Adipocyte (in vitro differentiated cells): ENCODE results near the gene STON1.
A peak's percentile ranks its signal among the peaks of the same experiment; 100 is the strongest.
"Not testable (repeated sequence)": the region's sequence is repeated elsewhere in the genome, so short reads cannot be mapped to it uniquely, and the experiment has no call there.

Source experiments
- DNase-seq: peaks from one replicate; pipeline ENCODE4 v3.0.0-alpha.2; 2015; ENCODE audit warnings: low read depth
- H3K27me3 ChIP-seq: replicated peaks from 2 replicates; pipeline ENCODE4 v1.7.0; 2013; ENCODE audit warnings: mild to moderate bottlenecking, low read length, moderate library complexity; ENCODE audit not compliant: control insufficient read depth, insufficient read depth
- H3K36me3 ChIP-seq: 2 replicates; pipeline ENCODE4 v1.7.0; 2013; ENCODE audit warnings: low read length, mild to moderate bottlenecking, moderate library complexity; ENCODE audit not compliant: control insufficient read depth, insufficient read depth, severe bottlenecking
- H3K4me1 ChIP-seq: 2 replicates; pipeline ENCODE4 v1.7.0; 2013; ENCODE audit warnings: mild to moderate bottlenecking, low read length, moderate library complexity; ENCODE audit not compliant: control insufficient read depth, insufficient read depth
- H3K4me3 ChIP-seq: 2 replicates; pipeline ENCODE4 v1.7.0; 2013; ENCODE audit warnings: mild to moderate bottlenecking, low read length, moderate library complexity
- H3K9ac ChIP-seq: 2 replicates; pipeline ENCODE4 v1.7.0; 2013; ENCODE audit warnings: mild to moderate bottlenecking, low read length, moderate library complexity
- H3K9me3 ChIP-seq: 2 replicates; pipeline ENCODE4 v1.7.0; 2013; ENCODE audit warnings: mild to moderate bottlenecking, low read length, moderate library complexity; ENCODE audit not compliant: control insufficient read depth

The STON1 gene

DNA sequence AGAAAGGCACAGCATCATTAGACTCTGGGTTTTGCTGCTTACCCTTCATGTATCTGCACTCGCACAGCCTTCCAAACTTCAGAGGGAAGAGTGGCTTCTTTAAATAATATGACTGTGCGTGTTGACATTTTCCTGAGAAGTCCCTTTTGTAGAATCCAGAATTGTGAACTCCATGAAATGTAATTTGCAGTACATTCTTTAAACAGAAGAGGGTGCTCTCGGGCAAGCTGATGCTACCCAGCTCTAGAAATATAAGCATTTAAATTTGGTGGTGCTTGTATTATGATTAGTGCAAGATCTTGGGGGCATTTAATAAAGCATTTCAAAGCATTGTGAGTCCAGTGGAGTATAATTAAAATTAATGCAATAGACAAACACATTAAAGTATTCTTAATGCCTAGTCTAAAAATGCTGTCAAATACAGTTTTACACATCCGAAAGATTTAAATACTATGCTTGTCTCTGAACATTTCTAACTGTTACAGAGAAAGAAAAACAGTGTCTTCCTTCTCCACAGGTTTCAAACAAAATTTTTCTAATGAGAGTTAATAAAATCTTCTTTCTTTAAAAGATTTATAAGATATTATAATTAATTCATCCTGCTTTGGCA lies 70.4 kb downstream of the STON1 start:
- peak; percentile 78 for DNase-seq
- H3K9ac ChIP-seq = peak overlapping the region; percentile 70
- H3K9me3 ChIP-seq = no peaks in the 10 kb centered on the region
- no peaks in the 10 kb centered on the region for H3K27me3 ChIP-seq
- H3K4me1 ChIP-seq = peaks cover 16% of the 10 kb centered on the region
- peaks cover 46% of the 10 kb centered on the region for H3K36me3 ChIP-seq
- H3K4me3 ChIP-seq = no peak overlapping the region

DNA sequence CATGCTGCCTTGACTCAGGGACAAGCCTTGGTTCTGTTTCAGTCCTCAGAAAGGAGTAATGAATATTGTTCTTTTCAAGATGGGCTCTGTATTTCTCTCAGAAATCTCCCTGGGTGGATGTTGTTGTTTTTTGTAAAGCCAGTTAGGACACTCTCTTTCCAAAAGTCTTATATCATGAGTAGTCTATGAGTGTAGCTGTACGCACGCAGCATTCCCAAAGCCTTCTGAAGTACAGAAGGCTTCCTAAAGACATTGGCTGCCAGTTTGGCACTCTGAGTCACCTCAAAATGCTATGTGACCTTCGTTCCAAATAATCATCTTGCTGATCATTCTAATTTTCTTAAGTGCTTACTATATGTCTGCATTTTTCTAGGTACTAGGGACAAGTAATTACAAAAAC lies 71.0 kb downstream of the STON1 start:
- no peaks in the 10 kb centered on the region for H3K27me3 ChIP-seq
- H3K9me3 ChIP-seq = no peaks in the 10 kb centered on the region
- peak overlapping the region; percentile 70 for H3K9ac ChIP-seq
- peaks cover 16% of the 10 kb centered on the region for H3K4me1 ChIP-seq
- no peak overlapping the region for H3K4me3 ChIP-seq
- peaks cover 45% of the 10 kb centered on the region for H3K36me3 ChIP-seq
- peak; percentile 51 for DNase-seq

- H3K4me1 ChIP-seq = peaks cover 16% of the 10 kb centered on the region
- peak; percentile 19 for DNase-seq
- peaks cover 41% of the 10 kb centered on the region for H3K36me3 ChIP-seq
- no peaks in the 10 kb centered on the region for H3K27me3 ChIP-seq
- no peak overlapping the region for H3K9ac ChIP-seq
- H3K4me3 ChIP-seq = no peak overlapping the region
- no peaks in the 10 kb centered on the region for H3K9me3 ChIP-seq
These were observed 71.4 kb downstream of the STON1 start for GRCh38 chr2:48601349-48601748.

DNA sequence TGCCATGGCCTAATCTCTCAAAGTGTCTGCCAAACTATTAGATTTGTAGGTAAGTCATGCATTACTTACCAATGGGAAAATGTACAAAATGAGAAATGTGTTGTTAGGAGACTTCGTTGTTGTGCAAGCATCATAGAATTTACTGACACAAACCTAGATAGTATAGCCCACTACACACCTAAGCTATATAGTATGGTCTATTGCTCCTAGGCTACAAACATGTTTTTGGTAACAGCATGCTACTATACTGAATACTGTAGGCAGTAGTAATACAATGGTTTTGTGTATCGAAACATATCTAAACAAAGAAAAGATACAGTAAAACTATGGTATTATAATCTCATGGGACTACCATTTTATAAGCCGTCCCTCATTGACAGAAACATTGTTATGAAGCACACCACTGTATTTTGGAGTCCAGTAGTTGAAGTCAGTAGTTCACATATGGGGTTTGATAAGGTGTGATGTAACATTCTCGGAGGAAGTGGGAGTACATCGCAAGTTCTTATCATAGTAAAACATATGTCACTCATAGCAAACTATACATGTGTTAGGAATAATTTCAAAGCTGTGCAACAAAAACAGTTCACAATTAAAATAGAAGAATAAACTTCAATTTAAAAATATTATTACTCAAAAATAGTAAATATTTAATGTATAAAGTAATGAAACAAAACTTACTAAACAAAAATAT lies 75.7 kb downstream of the STON1 start:
- H3K4me1 ChIP-seq = peaks cover 7% of the 10 kb centered on the region
- no peak for DNase-seq
- H3K27me3 ChIP-seq = no peaks in the 10 kb centered on the region
- no peaks in the 10 kb centered on the region for H3K9me3 ChIP-seq
- peaks cover 9% of the 10 kb centered on the region for H3K36me3 ChIP-seq
- no peak overlapping the region for H3K4me3 ChIP-seq
- H3K9ac ChIP-seq = no peak overlapping the region

DNA sequence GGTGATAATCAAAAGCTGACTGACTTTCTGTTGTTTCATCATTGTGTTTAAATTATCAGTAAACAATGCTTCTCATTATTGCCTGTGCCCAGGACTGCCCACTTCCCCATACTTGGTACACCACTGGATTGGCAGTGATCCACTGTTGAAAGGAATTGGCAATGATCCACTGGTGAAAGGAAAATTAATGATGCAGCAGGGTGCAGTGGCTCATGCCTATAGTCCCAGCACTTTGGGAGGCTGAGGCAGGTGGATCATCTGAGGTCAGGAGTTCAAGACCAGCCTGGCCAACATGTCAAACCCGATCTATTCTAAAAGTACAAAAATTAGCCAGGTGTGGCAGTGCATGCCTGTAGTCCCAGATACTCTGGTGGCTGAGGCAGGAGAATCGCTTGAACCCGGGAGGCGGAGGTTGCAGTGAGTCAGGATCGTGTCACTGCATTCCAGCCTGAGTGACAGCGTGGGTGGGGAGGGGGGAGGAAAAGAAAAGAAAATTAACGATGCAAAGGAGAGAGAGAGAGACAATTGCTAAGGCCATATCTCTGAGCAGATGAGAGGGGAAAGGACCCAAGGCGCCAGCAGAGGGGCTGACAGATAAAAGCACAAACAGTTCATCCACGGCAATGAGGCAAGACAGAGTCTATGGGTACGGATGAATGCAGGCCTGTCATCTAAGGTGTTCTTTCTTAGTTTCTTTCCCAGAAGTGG lies 77.5 kb downstream of the STON1 start:
- Histone ChIP-seq H3K4me3 (no peak overlapping the region), H3K9me3 (no peaks in the 10 kb centered on the region), H3K36me3 (peaks cover 9% of the 10 kb centered on the region), H3K9ac (no peak overlapping the region), H3K27me3 (no peaks in the 10 kb centered on the region), H3K4me1 (no peaks in the 10 kb centered on the region)
- peak; percentile 9 for DNase-seq

DNA sequence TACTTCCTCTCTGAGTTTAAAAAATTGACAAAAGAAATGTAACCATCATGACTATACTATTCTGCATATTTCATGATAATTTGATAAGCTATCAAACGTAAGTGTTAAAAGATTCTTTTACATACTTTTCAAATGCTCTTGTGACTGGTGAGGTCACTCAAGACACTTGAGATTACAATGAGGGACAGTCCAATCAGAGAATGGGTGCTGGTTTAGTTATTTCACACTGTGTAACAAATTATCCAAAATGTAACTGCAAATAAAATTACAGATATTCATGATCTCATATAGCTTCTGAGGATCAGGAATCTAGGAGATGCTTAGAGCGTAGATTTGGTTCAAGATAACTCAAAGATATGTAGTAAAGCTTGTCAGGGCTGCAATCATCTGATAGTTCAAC lies 83.3 kb downstream of the STON1 start:
- Histone ChIP-seq H3K4me1 (no peaks in the 10 kb centered on the region), H3K9ac (no peak overlapping the region), H3K36me3 (no peaks in the 10 kb centered on the region), H3K4me3 (no peak overlapping the region), H3K27me3 (no peaks in the 10 kb centered on the region), H3K9me3 (peaks cover 3% of the 10 kb centered on the region)
- no peak for DNase-seq

GRCh38 chr2:48614581-48614980 lies 84.6 kb downstream of the STON1 start:
- H3K9me3 ChIP-seq, H3K4me1 ChIP-seq, H3K9ac ChIP-seq, H3K36me3 ChIP-seq, H3K4me3 ChIP-seq, DNase-seq, H3K27me3 ChIP-seq: not testable (repeated sequence)

GRCh38 chr2:48617618-48618017 lies 87.7 kb downstream of the STON1 start, which contains the start of gene GTF2A1L:
GTF2A1L (plus strand) TSS chr2:48617856; CDS start chr2:48617875, 19 bp downstream.
- DNase-seq = no peak
- H3K36me3 ChIP-seq = no peaks in the 10 kb centered on the region
- no peaks in the 10 kb centered on the region for H3K27me3 ChIP-seq
- peaks cover 3% of the 10 kb centered on the region for H3K9me3 ChIP-seq
- H3K4me1 ChIP-seq = no peaks in the 10 kb centered on the region
- H3K4me3 ChIP-seq = no peak within 1 kb of the TSS
- H3K9ac ChIP-seq = no peak within 1 kb of the TSS

- H3K4me1 ChIP-seq = no peaks in the 10 kb centered on the region
- no peak for DNase-seq
- no peak overlapping the region for H3K4me3 ChIP-seq
- no peaks in the 10 kb centered on the region for H3K36me3 ChIP-seq
- H3K27me3 ChIP-seq = no peaks in the 10 kb centered on the region
- no peak overlapping the region for H3K9ac ChIP-seq
- H3K9me3 ChIP-seq = no peaks in the 10 kb centered on the region
These were observed 89.6 kb downstream of the STON1 start for GRCh38 chr2:48619526-48619925.

GRCh38 chr2:48620604-48621003 lies 90.7 kb downstream of the STON1 start:
- H3K27me3 ChIP-seq = no peaks in the 10 kb centered on the region
- H3K36me3 ChIP-seq = no peaks in the 10 kb centered on the region
- no peak for DNase-seq
- H3K4me3 ChIP-seq = no peak overlapping the region
- H3K9ac ChIP-seq = no peak overlapping the region
- H3K9me3 ChIP-seq = peaks cover 3% of the 10 kb centered on the region
- H3K4me1 ChIP-seq = no peaks in the 10 kb centered on the region

GRCh38 chr2:48622691-48623090 lies 92.7 kb downstream of the STON1 start:
- not testable (repeated sequence) for DNase-seq, H3K4me3 ChIP-seq, H3K36me3 ChIP-seq, H3K4me1 ChIP-seq, H3K9ac ChIP-seq, H3K27me3 ChIP-seq
- peaks cover 19% of the 10 kb centered on the region for H3K9me3 ChIP-seq
